Activated CD4-positive, alpha-beta T cell treated with anti-CD3 and anti-CD28 coated beads, Interleukin-2, amount 10 ng/mL, durations not matched to agents 24 days and 14 days (primary cell): ENCODE data around the gene CD81. TPM values are rescaled to one million over a fixed set of nuclear protein-coding genes. Genes with fewer than 3 reads are reported as not detected.
"Not testable (repeated sequence)": the region's sequence is repeated elsewhere in the genome, so short reads cannot be mapped to it uniquely, and the experiment has no call there.

Experiments used
- DNase-seq: peaks from one replicate; pipeline ENCODE4 v3.0.0; 2022
- H3K27ac Mint-ChIP-seq: one replicate; pipeline ENCODE4 v1.8.0; 2022; ENCODE audit warnings: mild to moderate bottlenecking, mixed read lengths
- H3K27me3 Mint-ChIP-seq: one replicate; pipeline ENCODE4 v1.8.0; 2022; ENCODE audit warnings: mixed read lengths
- H3K36me3 Mint-ChIP-seq: one replicate; pipeline ENCODE4 v1.8.0; 2022; ENCODE audit warnings: low read depth, mild to moderate bottlenecking, mixed read lengths
- H3K4me1 Mint-ChIP-seq: one replicate; pipeline ENCODE4 v1.8.0; 2021; ENCODE audit warnings: mixed read lengths
- H3K4me3 Mint-ChIP-seq: one replicate; pipeline ENCODE4 v1.8.0; 2022; ENCODE audit warnings: mild to moderate bottlenecking, moderate library complexity, mixed read lengths
- H3K9me3 Mint-ChIP-seq: one replicate; pipeline ENCODE4 v1.8.0; 2021; ENCODE audit warnings: mixed read lengths
- intact Hi-C: fragments of 100-400 bp; cut with micrococcal nuclease; formaldehyde crosslinking; loops from one replicate; pipeline ENCODE4 v1.15.1; 2023
- total RNA-seq: library from RNA; stranded (reverse); gene quantifications from 2 replicates; pipeline ENCODE4 v1.2.3, GENCODE V29; 2022

CD81 gene
- total RNA-seq, 1 donor from 2014 or later: 225 TPM

- Mint-ChIP-seq H3K9me3 (no peaks in the 10 kb centered on the region), H3K36me3 (no peaks in the 10 kb centered on the region), H3K4me1 (no peaks in the 10 kb centered on the region), H3K27me3 (no peaks in the 10 kb centered on the region), H3K4me3 (no peak overlapping the region), H3K27ac (no peak overlapping the region)
- no peak for DNase-seq
- intact Hi-C loops: no loop called here
Measured at GRCh38 chr11:2363130-2363529, 14.0 kb upstream of the CD81 start.

GRCh38 chr11:2363577-2364370, 13.3 kb upstream of the CD81 start:
- H3K36me3 Mint-ChIP-seq: no peaks in the 10 kb centered on the region
- DNase-seq: no peak
- H3K4me3 Mint-ChIP-seq: no peak overlapping the region
- intact Hi-C loops: no loop called here
- H3K27ac Mint-ChIP-seq: no peak overlapping the region
- no peaks in the 10 kb centered on the region for H3K4me1 Mint-ChIP-seq
- H3K9me3 Mint-ChIP-seq: no peaks in the 10 kb centered on the region
- H3K27me3 Mint-ChIP-seq: no peaks in the 10 kb centered on the region

- H3K27ac Mint-ChIP-seq, H3K9me3 Mint-ChIP-seq, DNase-seq, intact Hi-C loops, H3K4me1 Mint-ChIP-seq, H3K4me3 Mint-ChIP-seq, H3K27me3 Mint-ChIP-seq, H3K36me3 Mint-ChIP-seq: not testable (repeated sequence)
Measured at GRCh38 chr11:2364386-2364785, 12.7 kb upstream of the CD81 start.

GRCh38 chr11:2365571-2366210, 11.4 kb upstream of the CD81 start:
- Mint-ChIP-seq H3K27ac (no peak overlapping the region), H3K9me3 (no peaks in the 10 kb centered on the region), H3K36me3 (no peaks in the 10 kb centered on the region), H3K4me1 (no peaks in the 10 kb centered on the region), H3K27me3 (no peaks in the 10 kb centered on the region), H3K4me3 (no peak overlapping the region)
- DNase-seq: no peak
- intact Hi-C loops: no loop called here

- Mint-ChIP-seq H3K9me3 (no peaks in the 10 kb centered on the region), H3K36me3 (no peaks in the 10 kb centered on the region), H3K27ac (no peak overlapping the region), H3K4me1 (no peaks in the 10 kb centered on the region), H3K27me3 (no peaks in the 10 kb centered on the region), H3K4me3 (no peak overlapping the region)
- DNase-seq: no peak
- intact Hi-C loops: no loop called here
Measured at GRCh38 chr11:2366276-2366675, 10.8 kb upstream of the CD81 start.

- H3K27me3 Mint-ChIP-seq: peaks cover 2% of the 10 kb centered on the region
- H3K36me3 Mint-ChIP-seq: no peaks in the 10 kb centered on the region
- no peak overlapping the region for H3K4me3 Mint-ChIP-seq
- H3K4me1 Mint-ChIP-seq: no peaks in the 10 kb centered on the region
- intact Hi-C loops: no loop called here
- H3K27ac Mint-ChIP-seq: no peak overlapping the region
- no peaks in the 10 kb centered on the region for H3K9me3 Mint-ChIP-seq
- DNase-seq: no peak
Measured at GRCh38 chr11:2366733-2367132, 10.4 kb upstream of the CD81 start.

- no peaks in the 10 kb centered on the region for H3K4me1 Mint-ChIP-seq
- peaks cover 5% of the 10 kb centered on the region for H3K27me3 Mint-ChIP-seq
- intact Hi-C loops: no loop called here
- no peaks in the 10 kb centered on the region for H3K36me3 Mint-ChIP-seq
- no peak for DNase-seq
- no peak overlapping the region for H3K4me3 Mint-ChIP-seq
- no peak overlapping the region for H3K27ac Mint-ChIP-seq
- H3K9me3 Mint-ChIP-seq: no peaks in the 10 kb centered on the region
Measured at GRCh38 chr11:2367266-2368160, 9.6 kb upstream of the CD81 start.

GRCh38 chr11:2368178-2368850, 8.8 kb upstream of the CD81 start:
- Mint-ChIP-seq H3K4me3 (no peak overlapping the region), H3K27ac (no peak overlapping the region), H3K9me3 (no peaks in the 10 kb centered on the region), H3K36me3 (no peaks in the 10 kb centered on the region), H3K4me1 (no peaks in the 10 kb centered on the region), H3K27me3 (peaks cover 8% of the 10 kb centered on the region)
- intact Hi-C loops: no loop called here
- no peak for DNase-seq

GRCh38 chr11:2368851-2369180, 8.3 kb upstream of the CD81 start:
- Mint-ChIP-seq H3K36me3 (no peaks in the 10 kb centered on the region), H3K4me1 (no peaks in the 10 kb centered on the region), H3K27me3 (peaks cover 8% of the 10 kb centered on the region), H3K4me3 (no peak overlapping the region), H3K27ac (no peak overlapping the region), H3K9me3 (no peaks in the 10 kb centered on the region)
- intact Hi-C loops: no loop called here
- DNase-seq: no peak

GRCh38 chr11:2369320-2369719, 7.8 kb upstream of the CD81 start:
- intact Hi-C loops: no loop called here
- no peaks in the 10 kb centered on the region for H3K36me3 Mint-ChIP-seq
- no peaks in the 10 kb centered on the region for H3K9me3 Mint-ChIP-seq
- no peak overlapping the region for H3K27ac Mint-ChIP-seq
- peaks cover 9% of the 10 kb centered on the region for H3K27me3 Mint-ChIP-seq
- no peak for DNase-seq
- H3K4me3 Mint-ChIP-seq: no peak overlapping the region
- H3K4me1 Mint-ChIP-seq: no peaks in the 10 kb centered on the region

- H3K4me1 Mint-ChIP-seq: no peaks in the 10 kb centered on the region
- H3K27me3 Mint-ChIP-seq: peaks cover 9% of the 10 kb centered on the region
- no peaks in the 10 kb centered on the region for H3K36me3 Mint-ChIP-seq
- no peak for DNase-seq
- no peak overlapping the region for H3K4me3 Mint-ChIP-seq
- intact Hi-C loops: no loop called here
- no peaks in the 10 kb centered on the region for H3K9me3 Mint-ChIP-seq
- no peak overlapping the region for H3K27ac Mint-ChIP-seq
Measured at GRCh38 chr11:2369896-2370295, 7.2 kb upstream of the CD81 start.

- H3K36me3 Mint-ChIP-seq: peaks cover 3% of the 10 kb centered on the region
- intact Hi-C loops: loop anchor here (5.0 kb wide), 1 partner anchor 72 kb away; the partner anchor contains the start of genes C11orf21 and TSPAN32
- no peaks in the 10 kb centered on the region for H3K9me3 Mint-ChIP-seq
- DNase-seq: no peak
- H3K27ac Mint-ChIP-seq: no peak overlapping the region
- H3K27me3 Mint-ChIP-seq: peaks cover 9% of the 10 kb centered on the region
- H3K4me3 Mint-ChIP-seq: no peak overlapping the region
- peaks cover 7% of the 10 kb centered on the region for H3K4me1 Mint-ChIP-seq
Measured at GRCh38 chr11:2374456-2375201, 2.5 kb upstream of the CD81 start.

GRCh38 chr11:2375341-2375853, 1.7 kb upstream of the CD81 start:
- intact Hi-C loops: loop anchor here (5.0 kb wide), 1 partner anchor 73 kb away; the partner anchor contains the start of genes C11orf21 and TSPAN32

More at GRCh38 chr11:2375341-2375853, 1.7 kb upstream of the CD81 start:
- peaks cover 6% of the 10 kb centered on the region for H3K36me3 Mint-ChIP-seq
- no peaks in the 10 kb centered on the region for H3K9me3 Mint-ChIP-seq
- peaks cover 9% of the 10 kb centered on the region for H3K27me3 Mint-ChIP-seq
- no peak overlapping the region for H3K4me3 Mint-ChIP-seq
- DNase-seq: no peak
- peaks cover 11% of the 10 kb centered on the region for H3K4me1 Mint-ChIP-seq
- no peak overlapping the region for H3K27ac Mint-ChIP-seq
